OCI-LY7 (cell line): Measurements from ENCODE around the gene FBXO45.

ENCODE experiments used
- CTCF ChIP-seq: fragments of 200-600 bp; sonication (generic); conservative IDR thresholded peaks from 2 replicates; pipeline ENCODE4 v1.5.1; 2014; ENCODE audit warnings: mild to moderate bottlenecking, antibody characterized with exemption, low read length, moderate library complexity, mixed read lengths
- EZH2phosphoT487 ChIP-seq: fragments of 200-600 bp; sonication (generic); IDR thresholded peaks from 2 replicates; pipeline ENCODE4 v1.6.1; 2018; ENCODE audit warnings: low read depth, borderline replicate concordance, mild to moderate bottlenecking, mixed run types, antibody characterized with exemption, low read length, moderate library complexity, mixed read lengths

DNA sequence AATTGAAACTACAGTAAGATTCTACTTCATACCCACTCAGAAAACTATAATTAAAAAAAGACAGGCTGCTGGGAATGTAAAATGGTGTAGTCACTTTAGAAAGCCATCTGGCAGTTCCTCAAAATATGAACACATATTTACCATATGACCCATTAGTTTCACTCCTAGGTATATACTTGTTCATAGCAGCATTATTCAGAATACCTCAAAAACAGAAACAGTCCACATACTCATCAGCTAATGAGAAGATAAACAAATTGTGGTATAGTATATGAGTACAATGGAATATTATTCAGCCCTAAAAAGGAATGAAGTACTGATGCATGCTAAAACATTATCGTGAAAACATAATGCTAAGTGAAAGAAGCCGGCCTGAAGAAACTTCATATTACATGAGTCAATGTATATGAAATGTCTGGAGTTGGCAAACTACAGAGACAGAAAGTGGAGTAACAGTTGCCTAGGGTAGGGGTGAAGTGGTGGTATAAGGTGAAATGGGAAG, 23.9 kb upstream of the FBXO45 start:
- TF ChIP-seq CTCF (no peak), EZH2phosphoT487 (no peak)
